DMS153 (cell line): ENCODE data around the gene NAT9.

Experiments used
- DNase-seq: peaks from one replicate; lab custom pipeline; 2025; lab: John Stamatoyannopoulos, UW

Gene NAT9

DNA sequence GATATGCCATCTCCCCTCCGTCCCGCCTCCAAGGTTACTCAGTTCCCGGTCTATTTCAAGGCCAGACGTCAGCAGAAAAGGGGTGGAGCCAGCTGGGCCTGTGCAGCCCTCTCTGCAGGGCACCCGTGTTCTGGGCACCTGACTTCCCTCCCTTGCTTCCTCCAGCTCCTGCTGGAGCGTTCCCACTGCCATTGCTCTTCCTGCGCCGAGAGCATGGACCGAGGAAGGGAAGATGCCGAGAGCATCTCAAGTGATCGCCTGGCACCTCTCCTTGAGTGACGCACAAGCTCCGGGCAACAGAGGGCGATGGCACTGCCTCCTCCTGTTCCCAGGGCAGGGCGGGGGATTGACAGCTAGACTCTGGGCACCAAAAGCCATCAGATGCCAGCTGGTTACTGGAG is 29.4 kb upstream of the NAT9 start:
- DNase-seq = no peak

DNA sequence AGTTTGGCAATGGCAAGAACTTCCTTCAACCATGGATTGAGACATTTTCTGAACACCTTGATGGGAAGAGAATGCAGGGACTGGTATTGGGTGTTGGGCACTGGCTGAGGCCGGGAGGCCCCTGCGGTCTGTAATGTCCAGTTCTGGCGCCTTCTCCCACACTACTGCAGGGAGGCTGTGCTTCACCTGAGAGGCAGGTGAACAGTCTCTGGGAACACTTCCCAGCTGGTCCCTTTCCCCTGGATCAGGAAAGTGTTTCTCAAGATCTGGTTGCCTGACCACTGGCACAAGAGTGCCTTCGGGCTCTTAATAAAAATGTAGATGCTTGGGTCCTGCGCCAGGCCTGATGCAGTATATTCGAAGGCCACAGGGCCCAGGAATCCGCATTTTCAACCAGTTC is 28.5 kb upstream of the NAT9 start:
- DNase-seq = no peak

DNA sequence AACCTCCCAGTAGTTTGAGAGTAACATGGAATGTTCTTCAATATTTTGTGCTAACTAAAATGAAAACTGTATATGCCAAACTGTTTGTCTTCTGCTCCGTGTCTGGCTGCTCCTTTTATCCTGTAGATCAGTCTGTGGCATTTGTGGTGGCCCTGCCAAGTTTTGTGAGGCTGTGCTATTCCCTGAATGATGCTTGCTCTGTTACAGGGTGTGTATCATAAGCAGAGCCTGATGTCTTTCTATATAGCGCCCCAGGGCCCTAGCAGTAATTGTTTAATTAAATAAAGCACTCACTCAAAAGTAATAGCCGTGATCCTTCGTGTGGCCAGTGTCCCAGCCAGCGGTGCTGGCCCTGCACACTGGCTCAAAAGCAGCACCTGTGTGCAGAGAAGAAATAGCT is 27.8 kb upstream of the NAT9 start:
- no peak for DNase-seq

DNA sequence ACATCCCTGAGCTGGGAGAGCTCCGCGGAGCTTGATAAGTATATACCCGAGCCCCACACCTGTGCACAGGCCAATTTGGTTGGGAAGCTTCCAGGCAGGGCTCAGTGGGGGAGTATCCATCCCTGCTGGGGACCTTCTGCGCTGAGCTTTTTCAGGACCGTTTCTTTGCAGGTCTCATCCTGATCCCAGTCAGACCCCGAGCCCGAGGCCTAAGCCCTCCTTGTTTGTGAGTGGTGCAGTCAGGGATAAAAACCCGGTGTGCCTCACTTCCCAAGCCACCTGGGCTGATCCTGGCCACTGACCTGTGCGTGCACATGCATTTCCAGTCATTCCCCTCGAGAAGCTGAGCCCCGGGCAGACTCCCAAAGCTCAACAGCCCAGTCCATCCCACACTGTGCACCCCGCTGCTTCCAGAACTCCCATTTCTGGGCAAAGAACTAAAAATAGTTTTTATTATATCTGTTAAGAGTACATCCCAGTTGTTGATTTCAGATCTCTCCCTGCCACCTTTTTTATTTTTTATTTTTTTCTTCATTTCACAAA is 27.3 kb upstream of the NAT9 start:
- no peak for DNase-seq

DNA sequence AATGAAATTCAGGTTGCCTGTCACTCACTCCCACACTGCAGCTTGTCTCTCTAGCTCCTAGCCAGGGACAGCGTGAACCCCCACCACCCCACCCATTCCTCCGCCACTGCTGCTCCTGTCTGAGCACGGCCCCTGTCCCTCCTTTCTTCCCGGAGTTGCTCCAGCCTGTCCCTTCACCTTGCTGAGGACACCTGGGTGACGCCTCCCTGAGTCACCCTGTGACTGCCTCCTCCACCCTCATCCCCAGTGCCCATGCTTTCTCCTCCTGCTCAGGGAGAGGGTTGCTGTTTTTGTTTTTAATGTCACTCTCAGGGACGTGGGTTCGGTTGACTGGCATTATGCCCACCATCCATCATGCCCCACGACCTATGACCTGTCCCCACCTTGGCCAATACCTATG is 25.8 kb upstream of the NAT9 start:
- DNase-seq = no peak

DNA sequence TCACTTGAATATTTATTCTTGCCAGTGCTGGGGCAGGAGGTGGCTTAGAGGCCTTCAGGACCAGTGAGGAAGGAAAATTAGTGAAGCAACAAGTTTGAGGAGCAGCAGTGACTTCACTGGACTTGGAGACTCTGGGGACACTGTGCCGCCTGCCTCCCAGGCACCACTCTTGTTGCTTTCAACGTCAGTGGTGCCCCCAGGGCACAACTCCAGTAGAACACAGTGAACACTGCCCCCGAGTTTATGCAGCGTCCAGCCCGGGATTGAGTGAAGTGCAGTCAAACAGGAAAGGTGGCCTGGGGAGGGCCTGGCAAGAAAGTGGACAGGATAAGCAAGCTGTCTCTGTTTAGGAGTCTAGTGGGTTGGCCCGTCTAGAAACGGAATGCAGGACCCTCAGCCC is 24.4 kb upstream of the NAT9 start:
- no peak for DNase-seq

DNA sequence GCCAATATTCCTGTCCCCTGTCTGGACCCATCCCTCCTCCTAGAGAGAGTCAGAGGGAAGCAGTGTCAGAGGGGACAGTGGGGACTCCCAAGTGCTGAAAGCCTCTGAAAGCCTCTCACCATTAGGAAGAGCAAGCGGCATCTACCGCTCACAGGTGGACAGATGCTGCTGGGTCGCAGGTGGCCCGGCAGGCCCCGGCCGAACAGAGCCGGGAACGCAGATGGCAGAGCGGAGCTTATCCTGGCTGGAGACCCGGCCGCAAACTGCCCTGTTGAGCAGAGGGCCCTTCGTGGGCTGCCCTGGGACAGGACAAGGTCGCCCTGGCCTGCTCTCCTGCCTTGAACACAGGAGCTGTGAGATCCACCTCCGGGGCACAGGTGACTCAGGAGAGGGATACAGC is 23.0 kb upstream of the NAT9 start:
- no peak for DNase-seq

DNA sequence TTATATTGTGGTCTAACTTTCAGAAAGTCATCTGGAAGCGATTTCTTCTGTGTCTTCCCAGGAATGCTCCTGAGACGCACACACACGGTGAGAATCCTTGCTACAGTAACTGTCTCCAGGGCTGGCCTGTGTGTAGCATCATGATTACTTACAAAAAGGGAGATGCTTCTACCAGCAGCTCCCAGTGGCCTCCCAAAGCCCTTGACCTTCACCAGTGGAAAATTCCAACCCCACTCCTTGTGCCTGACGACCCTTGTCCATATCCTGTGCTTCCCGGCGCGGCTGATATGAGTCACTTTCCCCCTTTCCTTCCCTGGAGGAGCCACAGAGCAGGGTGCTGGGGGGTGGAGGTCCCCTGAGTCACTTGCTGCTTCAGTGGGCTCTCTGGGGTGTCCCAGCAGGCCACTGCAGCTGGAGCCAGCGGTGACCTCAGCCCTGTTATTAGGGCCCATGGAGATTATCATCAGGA is 22.1 kb upstream of the NAT9 start:
- no peak for DNase-seq

DNA sequence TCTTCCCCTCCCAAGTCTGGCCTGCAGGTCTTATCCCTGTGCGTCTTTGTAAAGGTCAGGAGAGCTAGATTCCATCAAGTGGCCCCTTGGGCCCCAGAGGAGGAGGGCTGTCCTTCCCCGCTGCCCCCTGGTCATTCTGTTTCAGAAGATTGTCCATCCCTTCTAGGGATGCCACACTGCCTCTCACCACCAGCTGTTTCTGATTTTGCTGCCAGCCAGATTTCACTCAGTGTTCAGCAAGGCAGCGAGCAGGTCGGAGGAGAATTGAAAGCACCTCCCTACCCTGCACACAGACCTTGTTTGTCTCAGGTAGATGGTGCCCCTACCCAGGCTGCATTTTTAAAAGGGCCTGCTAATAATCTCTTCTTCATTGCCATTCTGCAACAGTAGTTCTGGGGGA is 21.7 kb upstream of the NAT9 start:
- no peak for DNase-seq

DNA sequence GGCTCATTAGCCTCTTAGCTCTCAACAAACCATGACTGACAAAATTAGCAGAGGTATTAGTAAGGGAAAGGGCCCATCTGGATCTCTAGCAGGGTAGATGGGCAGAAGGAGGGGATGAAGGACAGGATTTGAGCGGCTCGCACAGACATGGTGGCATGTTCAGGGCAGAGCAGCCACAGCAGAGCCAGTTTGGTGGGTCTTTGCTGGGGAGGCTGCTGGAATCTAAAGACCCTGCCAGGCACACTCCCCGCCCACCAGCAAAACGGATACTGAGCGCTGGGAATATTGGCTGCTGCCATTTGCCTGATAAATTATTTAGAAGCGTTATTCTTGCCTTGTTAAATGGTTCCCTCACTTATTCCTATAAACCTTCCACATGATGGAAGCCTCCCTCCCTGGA is 20.7 kb upstream of the NAT9 start:
- DNase-seq = no peak

DNA sequence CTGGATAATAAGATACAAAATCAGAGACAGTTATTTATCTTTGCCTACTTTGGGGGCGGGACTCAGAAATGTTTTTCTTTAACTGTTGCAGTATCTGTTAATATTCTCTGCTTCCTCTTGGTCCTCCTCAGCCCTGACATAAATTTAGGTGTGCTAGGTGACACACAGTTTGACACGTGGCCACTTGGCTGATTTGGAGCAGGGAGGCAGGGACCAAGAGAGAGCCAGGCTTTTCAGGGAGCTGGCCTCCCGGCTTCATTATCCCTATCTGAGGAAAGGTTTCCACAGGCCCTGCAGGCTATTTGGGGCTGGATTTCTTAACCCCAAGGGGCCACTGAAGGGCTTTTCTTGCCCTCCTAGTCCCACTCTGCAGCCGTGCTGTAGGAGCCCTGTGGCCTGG is 20.1 kb upstream of the NAT9 start:
- DNase-seq = no peak

DNA sequence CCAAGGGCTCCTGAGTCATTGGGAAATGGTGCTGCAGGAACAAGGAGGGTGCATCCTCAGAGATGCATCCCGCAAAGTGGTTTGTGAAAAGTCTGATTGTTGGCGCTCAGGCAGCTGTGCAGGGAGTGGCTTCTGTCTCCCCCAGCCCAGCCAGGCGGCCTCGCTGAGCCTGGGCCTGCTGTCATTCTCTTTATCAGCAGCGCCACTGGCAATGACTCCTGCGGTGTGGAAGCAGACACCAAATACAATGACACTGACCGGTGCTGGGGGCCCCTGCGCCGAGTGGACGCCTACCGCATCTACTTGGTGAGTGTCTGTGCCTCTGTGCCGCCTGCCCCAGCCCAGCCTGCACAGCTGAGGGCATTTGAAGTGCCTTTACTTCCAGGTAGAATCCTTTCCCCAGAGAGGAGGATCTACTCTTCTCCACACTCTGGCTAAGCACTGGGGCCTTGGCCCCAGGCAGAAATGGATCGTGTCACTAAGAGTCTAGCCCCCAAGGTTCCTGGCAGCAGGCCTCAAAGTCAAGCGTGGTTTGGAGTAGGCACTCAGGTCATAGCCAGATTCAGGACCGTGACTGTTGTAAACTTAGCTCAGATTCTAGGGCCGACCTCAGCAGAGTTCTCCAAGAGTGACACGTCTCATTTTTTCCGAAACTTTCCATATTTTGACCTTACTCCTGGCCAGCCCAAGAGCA is 19.3 kb upstream of the NAT9 start:
- DNase-seq = no peak

DNA sequence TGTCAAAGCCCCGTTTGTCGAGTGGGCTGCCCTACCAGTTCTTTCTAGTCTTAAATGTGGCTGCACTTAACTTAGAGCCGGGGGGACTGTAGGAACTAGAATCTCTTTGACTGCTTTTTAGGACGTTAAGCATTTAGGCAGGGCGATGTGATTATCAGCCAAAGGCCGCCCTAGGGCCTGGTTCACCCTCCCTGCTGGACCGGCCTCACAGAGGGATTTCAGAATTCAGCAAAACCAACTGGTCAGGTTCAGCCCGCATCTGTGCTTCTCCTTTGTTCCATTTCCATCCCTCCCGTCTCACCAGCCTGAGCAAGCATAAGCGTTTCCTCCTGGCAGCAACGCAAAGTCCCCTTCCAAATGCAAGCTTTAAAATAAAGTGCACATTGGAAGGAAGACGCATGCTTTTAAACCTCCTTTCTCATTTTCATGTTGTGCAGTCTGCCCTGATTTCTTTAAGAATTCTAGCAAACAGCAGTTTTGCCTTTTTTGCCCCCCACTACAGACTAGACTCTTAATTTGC is 16.5 kb upstream of the NAT9 start:
- no peak for DNase-seq

DNA sequence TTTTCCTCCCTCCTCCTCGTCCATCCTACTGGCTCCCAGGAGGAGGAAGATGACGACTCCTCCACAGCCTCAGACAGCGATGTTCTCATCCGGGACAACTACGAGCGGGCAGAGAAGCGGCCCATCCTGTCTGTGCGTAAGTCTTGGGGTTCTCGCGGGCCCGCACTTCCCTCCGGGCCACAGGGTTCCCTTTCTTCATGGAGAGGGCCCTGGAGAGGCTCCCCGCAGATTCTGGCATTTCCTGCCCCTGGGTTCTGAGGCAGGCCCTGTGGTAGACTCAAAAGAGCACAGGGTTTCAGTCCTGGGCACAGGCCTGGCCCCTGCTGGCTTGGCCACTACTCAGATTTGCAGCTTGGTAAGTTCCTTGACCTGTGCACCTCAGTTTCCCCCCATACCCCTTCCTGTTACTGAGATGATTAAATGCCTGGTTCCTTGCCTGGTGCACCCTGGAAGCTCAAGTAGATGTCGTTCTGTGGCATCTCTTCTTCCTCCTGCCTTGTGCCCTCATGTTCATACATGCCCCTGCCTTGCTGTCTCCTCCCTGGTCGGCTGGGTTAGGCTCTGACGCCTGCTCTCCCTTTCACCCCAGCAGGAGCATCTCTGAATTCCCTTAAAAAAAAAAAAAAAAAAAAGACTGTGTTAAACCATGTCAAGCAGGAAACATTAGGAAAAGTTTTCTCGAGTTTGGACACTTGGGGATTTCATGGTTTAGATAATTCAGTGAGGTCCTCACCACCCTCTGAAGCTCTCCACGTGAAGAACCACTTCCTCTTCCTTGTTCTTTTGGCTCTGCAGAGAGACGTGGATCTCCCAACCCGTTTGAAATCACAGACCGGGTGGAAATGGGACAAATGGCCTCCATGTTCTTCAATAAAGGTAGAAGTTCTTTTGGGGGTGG is 14.3 kb upstream of the NAT9 start:
- DNase-seq = no peak

DNA sequence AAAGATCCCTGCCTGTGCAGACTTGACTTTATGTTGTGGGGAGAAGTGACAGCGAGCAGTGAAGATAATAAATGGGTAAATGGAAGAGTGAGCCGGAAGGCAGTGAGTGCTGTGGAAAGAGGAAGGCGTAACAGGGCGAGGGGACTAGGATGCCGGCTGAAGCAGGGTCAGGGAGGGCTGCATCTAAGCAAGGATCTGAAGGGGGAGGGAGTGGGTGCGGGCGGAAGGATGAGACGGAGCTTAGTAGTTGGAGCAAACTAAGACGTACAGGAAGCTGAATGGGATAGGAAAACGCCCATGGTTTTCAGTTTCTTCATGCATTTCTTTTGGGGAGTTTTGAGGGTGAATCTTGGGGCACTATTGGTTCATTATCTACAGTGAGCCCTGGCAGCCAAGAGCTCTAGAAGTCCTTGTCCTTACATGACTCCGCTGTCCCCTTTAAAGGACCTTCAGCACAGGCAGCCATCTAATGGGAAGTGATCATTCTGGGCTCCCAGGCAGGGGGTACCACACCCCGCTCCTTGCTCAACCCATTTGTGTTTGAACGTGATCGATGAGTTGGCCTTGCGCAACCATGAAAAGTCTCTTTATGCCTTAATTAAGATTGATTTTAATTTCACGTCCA is 10.4 kb upstream of the NAT9 start:
- no peak for DNase-seq

DNA sequence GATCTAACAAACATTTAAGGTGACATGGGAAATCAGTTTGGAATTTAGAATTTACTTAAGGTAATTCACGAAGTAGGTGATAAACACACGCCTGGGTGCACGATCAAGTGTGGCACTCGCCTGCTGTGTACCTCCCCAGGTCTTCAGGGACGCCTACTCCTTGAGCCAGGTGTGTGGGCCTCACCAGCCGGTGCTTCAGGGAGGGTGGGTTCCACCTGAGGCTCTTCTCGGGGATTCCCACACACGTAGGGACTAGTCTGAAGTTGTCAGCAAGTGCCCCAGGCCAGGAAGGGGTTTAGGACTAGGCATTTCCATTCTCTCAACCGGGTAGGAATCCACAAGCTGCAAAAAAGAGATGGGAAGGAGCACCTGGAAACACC is 9.8 kb upstream of the NAT9 start:
- DNase-seq = no peak

DNA sequence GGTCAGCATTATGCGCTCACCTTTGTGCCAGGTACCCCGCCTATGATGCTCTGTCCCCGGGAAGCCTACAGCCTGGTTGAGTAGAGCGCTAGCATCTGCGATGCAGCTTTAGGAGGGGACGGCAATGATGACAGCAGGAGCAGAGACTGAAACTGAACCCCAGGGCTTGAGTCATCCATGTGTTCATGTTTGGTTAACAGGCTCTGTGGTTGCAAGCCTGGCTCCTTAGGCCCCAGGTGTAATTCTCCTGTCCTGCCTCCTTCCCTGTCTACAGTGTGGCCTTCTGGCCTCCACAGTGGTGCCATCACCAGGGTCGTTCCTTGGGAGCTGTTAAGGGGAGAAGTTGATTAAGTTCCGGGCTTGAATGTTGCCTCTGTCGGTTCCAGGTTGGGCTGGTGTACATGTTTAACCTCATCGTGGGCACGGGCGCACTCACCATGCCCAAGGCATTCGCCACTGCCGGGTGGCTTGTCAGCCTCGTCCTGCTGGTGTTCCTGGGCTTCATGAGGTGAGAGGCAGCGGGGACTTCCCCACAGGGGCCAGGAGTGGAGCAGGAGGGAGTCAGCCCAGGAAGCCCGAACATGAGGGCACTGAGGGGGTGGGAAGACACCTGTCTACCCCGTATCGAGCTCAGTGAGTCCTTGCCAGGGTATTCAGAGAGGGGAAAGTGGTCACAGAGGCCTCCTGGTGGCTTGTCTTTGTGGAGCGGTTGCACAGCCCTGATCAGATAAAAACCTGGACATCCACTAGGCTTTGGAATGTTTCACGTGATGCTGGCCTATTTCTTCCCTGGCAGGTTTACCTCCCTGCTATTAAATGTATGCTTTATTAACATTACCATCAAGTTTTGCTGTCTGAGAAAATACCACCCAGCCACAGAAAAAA is 9.2 kb upstream of the NAT9 start:
- DNase-seq = no peak

DNA sequence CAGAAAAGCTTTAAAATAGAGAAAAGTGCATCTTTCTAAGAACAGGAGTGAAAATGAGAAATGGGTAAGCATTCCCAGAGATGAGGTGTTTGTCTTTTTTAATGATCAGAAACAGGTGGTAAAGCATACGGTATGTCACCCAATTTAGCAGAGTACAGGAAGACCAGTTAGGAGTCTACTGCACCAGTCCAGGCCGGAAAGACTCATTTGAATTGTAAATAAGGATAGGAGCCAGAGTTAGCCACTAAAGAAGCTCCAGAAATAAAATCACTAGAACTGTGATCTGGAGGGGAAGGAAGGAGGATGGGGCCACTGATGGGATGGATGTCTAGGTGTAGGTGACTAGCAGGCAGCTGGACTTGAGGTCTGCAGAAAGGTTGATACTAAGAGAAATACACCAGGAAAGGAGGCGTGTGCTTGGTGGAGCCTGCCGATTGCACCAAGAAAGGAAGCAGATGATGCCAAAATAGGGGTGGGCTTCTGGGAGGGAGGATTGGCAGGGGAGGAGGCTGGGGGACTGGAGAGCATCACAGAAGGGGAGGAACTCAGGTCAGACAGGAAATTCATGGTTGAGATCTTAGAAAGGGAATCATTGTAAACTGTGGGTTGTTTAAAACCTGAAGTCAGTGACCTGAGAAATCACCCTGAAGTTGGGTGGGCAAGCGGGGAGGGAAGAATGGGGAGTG is 8.1 kb upstream of the NAT9 start:
- no peak for DNase-seq

DNA sequence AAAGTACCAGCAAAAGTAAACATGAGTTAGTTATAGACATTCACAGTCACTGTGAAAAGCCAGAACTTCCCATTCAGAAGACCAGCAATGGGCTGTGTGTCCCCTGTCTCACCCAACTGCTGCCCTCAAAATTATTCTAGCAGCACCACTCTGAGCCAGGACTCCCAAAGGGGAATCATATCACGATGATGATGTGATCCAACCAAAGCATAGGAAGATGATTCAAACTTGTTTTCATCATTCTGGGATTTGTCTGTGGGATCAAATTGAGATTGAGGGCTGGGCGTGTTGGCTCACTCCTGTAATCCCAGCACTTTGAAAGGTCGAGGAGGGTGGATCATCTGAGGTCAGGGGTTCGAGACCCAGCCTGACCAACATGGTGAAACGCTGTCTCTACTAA is 6.4 kb upstream of the NAT9 start:
- DNase-seq = no peak

DNA sequence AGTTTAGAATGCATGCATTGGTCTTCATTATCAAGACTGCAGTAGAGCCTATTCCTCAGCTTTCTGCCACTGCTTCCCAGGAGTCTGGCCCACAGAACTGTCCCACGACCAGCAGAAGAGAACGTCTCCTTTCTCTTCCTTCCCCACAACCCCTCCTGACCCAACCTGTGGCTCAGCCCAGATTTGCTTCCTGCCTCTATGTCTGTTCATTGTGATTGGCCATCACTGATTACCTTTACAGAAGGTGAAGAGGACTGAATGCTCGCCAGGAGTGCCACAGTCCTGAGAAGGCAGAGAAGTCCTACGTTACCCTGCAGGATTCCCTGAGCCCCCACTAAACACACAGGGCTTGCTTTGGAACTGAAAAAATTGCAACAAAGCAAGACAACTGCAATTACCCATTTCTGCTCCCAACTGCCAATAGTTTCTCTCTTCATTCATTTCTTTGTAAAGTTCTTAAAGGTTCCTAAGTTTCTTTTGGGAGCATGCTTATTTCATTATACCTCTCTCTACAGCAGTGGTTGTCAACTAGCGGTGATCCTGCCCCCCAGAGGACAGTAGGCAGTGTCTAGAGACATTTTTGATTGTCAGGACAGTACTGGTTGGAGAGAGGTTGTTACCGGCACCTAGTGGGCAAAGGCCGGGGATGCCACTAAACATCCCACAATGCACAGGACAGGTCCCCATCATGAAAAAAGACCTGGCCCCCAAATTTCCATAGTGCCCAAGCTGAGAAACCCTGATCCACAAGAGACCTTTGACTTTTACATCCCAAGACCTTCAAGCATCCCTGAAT is 4.5 kb upstream of the NAT9 start:
- no peak for DNase-seq
